ENCODE measurements around the gene ERFL.

DNA sequence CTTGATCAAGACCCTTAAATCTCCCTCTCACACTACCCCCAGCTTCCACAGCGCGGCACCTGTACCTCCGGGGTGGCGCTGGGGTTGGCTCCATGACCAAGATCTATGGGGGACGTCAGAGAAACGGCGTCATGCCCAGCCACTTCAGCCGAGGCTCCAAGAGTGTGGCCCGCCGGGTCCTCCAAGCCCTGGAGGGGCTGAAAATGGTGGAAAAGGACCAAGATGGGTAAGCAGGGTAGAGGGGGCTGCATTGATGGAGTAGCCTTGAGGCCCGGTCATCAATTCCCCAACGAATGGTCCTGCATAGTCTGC, 59.3 kb downstream of the ERFL start:
- TF ChIP-seq RAD21 (IDR thresholded peaks at IDR 0.05; ENCODE audit: low read length) (no peak), RXRA (IDR thresholded peaks at IDR 0.05; ENCODE audit: borderline replicate concordance, low read depth) (no peak), NFIC (IDR thresholded peaks at IDR 0.05; ENCODE audit: borderline replicate concordance) (no peak), POLR2AphosphoS5 (IDR thresholded peaks at IDR 0.05; ENCODE audit: low read depth, low read length) (no peak), EZH2phosphoT487 (IDR thresholded peaks at IDR 0.05; ENCODE audit: borderline replicate concordance, low read depth) (no peak), NRF1 (IDR thresholded peaks at IDR 0.05; ENCODE audit: low read depth, low read length) (no peak), YY1 (IDR thresholded peaks at IDR 0.05; ENCODE audit: low read depth) (no peak), JUND (IDR thresholded peaks at IDR 0.05) (no peak), FOSL2 (IDR thresholded peaks at IDR 0.05; ENCODE audit: borderline replicate concordance, low read depth) (no peak), ELF1 (IDR thresholded peaks at IDR 0.05) (no peak), SIN3A (IDR thresholded peaks at IDR 0.05; ENCODE audit: borderline replicate concordance, low read depth, low read length) (no peak)
- TF ChIP-seq, protein P1, sequence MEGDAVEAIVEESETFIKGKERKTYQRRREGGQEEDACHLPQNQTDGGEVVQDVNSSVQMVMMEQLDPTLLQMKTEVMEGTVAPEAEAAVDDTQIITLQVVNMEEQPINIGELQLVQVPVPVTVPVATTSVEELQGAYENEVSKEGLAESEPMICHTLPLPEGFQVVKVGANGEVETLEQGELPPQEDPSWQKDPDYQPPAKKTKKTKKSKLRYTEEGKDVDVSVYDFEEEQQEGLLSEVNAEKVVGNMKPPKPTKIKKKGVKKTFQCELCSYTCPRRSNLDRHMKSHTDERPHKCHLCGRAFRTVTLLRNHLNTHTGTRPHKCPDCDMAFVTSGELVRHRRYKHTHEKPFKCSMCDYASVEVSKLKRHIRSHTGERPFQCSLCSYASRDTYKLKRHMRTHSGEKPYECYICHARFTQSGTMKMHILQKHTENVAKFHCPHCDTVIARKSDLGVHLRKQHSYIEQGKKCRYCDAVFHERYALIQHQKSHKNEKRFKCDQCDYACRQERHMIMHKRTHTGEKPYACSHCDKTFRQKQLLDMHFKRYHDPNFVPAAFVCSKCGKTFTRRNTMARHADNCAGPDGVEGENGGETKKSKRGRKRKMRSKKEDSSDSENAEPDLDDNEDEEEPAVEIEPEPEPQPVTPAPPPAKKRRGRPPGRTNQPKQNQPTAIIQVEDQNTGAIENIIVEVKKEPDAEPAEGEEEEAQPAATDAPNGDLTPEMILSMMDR (IDR thresholded peaks at IDR 0.05), result no peak
- TF ChIP-seq, protein P2, sequence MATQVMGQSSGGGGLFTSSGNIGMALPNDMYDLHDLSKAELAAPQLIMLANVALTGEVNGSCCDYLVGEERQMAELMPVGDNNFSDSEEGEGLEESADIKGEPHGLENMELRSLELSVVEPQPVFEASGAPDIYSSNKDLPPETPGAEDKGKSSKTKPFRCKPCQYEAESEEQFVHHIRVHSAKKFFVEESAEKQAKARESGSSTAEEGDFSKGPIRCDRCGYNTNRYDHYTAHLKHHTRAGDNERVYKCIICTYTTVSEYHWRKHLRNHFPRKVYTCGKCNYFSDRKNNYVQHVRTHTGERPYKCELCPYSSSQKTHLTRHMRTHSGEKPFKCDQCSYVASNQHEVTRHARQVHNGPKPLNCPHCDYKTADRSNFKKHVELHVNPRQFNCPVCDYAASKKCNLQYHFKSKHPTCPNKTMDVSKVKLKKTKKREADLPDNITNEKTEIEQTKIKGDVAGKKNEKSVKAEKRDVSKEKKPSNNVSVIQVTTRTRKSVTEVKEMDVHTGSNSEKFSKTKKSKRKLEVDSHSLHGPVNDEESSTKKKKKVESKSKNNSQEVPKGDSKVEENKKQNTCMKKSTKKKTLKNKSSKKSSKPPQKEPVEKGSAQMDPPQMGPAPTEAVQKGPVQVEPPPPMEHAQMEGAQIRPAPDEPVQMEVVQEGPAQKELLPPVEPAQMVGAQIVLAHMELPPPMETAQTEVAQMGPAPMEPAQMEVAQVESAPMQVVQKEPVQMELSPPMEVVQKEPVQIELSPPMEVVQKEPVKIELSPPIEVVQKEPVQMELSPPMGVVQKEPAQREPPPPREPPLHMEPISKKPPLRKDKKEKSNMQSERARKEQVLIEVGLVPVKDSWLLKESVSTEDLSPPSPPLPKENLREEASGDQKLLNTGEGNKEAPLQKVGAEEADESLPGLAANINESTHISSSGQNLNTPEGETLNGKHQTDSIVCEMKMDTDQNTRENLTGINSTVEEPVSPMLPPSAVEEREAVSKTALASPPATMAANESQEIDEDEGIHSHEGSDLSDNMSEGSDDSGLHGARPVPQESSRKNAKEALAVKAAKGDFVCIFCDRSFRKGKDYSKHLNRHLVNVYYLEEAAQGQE (IDR thresholded peaks at IDR 0.05; ENCODE audit: low read depth, low read length), result no peak
- TF ChIP-seq, protein P3, sequence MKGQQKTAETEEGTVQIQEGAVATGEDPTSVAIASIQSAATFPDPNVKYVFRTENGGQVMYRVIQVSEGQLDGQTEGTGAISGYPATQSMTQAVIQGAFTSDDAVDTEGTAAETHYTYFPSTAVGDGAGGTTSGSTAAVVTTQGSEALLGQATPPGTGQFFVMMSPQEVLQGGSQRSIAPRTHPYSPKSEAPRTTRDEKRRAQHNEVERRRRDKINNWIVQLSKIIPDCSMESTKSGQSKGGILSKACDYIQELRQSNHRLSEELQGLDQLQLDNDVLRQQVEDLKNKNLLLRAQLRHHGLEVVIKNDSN (IDR thresholded peaks at IDR 0.05; ENCODE audit: borderline replicate concordance, low read depth), result no peak
